Eye (tissue), 1 donor: ENCODE data around the gene RNF224.
A peak's percentile ranks its signal among the peaks of the same experiment; 100 is the strongest.

ENCODE experiments used
- DNase-seq: peaks from one replicate; pipeline ENCODE4 v3.0.0-alpha.2; 2015

Gene RNF224

DNA sequence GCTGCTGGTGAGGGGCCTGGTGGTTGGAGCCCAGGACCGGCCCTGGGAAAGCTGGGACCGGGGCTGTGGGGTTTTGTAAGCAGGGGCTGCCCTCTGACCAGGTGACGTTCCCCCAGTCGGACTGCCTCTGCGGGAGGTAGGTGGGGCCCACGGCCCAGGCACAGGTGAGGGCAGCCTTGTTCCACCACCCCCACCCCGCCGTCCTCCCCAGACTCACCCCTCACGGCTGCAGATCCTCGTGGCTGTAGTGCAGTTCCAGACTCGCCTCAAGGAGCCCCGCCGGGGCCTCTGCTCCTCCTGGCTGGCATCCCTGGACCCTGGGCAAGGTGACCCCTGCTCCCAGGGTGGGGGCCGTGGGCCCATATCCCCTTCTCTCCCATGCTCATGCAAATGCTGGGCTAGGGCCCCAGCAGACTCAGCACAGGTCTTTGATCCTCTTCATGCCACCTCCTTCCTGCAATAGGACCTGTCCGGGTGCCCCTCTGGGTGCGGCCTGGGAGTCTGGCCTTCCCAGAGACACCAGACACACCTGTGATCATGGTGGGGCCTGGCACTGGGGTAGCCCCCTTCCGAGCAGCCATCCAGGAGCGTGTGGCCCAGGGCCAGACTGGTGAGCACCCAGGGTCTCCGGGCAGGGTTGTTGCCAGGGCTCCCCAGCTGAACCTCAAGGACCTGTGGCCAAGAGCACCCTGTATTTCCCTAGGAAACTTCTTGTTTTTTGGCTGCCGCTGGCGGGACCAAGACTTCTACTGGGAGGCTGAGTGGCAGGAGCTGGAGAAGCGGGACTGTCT is 11.9 kb upstream of the RNF224 start:
- DNase-seq, result no peak

DNA sequence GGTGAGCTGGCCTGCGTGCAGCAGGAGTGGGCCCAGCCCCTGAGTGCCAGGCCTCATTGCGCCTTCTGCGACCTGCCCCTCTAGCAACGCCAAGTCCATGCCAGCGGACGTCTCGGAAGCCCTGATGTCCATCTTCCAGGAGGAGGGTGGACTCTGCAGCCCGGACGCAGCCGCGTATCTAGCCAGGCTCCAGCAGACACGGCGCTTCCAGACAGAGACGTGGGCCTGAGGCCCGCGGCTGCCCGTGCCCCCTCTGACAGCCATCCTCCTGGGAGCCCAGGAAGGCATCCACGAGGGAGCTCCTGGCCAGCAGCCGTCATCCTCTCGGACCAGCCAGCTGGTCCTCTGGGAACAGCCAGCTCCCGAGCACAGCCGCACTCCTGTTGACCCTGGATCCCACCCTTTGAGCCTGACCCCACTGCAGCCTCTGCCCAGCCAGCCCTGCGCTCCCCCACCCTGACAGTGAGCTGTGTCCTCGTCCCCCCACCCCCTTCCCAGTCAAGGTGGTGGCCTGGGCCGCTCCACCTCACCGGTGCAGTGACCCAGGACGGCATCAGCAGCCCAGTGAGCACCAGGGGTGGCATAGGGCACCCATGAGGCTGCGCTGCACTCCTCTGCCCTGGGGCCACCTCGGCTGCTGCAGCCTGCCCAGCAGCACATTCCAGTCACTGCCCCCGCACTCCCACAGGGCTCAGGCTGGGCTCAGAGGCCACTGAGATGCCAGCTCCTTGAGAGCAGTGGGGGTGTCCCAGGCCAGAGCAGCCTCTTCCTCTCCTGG is 10.9 kb upstream of the RNF224 start:
- no peak for DNase-seq

DNA sequence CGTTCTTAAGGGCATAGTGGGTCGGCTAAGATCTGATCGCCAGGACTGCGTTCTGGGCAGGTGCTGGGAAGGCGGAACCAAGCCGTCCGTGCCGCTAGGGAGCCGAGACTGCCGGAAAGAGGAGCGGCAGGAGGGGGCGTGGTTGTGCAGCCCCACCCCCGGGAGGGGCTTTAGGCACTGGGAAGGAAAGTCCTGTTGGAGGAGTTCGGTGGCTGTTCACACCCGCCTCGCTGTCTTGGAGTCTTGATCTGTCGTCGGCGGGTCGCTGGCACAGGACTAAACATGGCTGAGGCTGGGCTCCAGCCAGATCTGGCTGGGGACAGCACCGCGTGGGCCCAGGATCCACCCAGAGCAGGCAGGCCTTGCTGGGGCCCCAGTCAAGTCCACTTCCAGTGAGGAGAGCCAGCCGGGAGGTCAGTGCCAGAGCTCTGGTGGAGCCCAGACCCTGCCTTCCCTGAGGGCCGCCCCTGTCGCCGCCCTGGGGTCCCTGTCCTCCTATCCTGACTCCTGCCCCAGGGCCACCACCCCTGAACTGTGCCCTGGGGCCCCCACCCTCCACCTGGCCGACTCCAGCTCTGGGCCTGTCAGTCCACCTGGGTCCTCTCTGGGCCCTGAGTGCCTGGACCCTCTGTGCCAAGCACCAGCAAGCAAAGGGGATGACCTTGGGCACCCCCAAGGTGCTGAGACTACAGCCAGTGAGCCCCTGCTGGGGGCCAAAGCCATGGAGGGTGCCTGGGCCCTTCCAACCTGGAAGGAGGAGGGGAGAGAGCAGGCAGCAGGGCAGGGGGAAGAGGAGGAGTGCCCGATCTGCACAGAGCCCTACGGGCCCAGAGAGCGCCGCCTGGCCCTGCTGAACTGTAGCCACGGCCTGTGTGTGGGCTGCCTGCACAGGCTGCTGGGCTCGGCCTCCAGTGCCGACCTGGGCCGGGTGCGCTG is 9.8 kb upstream of the RNF224 start:
- DNase-seq, result no peak

DNA sequence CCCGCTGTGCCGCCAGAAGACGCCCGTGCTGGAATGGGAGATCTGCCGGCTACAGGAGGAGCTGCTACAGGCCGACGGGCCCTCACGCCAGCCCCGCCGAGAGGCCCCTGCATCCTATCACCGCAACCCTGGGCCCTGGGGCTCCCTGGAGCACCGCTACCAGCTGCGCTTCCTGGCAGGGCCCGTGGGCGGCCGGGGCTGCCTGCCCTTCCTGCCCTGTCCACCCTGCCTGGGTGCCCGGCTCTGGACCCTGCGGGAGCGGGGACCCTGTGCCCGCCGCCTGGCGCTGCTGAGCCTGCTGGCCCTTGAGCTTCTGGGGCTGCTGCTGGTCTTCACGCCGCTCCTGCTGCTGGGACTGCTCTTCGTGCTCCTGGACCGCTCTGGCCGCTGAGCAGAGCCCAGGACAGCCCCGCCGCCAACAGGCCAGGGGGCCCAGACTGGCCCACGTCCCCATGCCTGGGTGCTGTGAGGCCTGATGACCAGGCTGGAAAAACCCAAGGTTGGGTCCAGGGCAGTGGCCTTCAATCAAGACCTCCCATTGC is 9.0 kb upstream of the RNF224 start:
- DNase-seq, result no peak

DNA sequence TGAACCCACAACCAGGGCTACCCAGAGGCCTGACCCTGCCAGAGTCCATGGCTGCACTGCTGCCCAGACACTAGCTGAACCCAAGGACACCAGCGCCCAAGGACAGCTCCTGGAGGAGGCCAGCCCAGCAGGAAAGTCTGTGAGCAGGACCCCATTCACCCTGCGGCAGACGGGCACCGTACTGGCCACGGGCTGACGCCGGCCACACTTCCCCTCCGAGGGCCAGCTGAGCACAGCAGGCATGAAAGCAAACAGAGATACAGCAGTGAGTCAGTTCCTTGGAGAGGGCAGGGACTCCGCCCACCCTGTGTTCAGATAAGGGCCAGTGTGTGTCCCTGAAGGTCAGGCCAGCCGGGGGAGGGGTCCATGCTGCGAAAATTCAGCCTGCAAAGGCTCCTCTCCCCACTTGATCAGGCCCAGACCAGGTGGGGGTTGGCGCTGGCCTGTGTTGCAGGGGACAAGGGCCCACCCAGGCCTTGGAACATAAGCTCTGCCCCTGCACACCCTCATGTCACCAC is 8.5 kb upstream of the RNF224 start:
- DNase-seq, result no peak

DNA sequence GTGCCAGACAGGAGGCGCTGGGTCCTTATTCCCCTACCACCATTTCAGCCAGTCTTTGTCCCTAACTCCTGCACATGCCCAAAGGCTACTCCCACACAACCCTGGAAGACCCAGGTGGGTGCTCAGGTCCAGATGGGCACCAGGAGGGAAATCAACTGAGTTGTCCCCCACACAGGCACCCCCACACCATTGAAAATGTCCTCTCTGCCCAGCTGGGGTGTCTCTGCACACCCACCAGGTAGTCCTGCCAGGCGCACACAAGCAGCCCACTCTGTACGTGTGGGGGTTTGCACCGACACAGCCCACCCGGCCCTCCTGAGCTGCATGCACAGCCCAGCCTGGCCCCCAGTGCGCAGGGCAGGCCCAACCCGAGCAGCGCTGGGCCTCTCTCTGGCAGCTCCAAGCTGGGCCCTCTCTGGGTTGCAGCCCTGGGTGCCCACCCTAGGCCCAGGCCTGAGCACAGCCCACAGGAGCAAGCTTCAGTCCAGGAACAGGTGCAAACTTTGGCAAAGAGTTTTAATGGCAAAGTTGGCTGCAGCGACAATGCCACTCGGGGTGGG is 7.5 kb upstream of the RNF224 start:
- DNase-seq, result no peak

DNA sequence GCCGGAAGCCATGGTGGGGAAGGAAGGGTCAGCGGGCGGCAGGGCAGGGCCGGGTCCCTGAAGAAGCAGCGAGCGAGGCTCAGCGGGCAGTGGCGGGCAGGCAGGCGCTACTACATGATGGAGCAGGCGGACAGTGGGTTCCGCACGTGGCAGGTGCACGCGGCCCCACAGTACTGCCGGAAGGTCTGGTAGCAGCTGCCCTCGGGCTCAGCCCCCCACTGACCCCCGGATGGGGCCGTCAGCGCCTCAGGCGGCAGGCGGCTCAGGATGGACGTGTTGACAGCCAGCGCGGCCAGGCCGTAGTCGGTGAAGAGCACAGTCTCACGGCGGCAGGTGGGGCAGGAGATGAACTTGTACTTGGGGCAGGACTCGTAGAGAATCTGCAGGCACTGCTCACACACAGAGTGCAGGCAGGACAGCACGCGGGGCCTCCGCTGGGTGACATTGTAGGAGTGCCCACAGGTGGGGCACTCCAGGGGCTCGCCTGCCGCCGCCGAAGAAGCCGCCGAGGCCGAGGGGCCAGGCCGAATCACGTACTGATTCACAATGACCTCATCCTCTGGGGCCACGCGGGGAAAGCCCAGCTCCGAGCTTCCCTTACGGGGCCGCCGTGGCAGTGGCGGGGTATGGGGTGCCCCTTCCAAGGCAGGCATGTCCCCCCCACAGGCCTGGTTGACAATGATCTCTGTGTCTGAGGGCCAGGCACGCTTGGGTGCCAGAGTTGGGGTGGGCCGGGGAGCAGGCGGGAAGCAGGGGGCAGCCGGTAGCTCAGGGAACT is 6.8 kb upstream of the RNF224 start:
- DNase-seq, result no peak

DNA sequence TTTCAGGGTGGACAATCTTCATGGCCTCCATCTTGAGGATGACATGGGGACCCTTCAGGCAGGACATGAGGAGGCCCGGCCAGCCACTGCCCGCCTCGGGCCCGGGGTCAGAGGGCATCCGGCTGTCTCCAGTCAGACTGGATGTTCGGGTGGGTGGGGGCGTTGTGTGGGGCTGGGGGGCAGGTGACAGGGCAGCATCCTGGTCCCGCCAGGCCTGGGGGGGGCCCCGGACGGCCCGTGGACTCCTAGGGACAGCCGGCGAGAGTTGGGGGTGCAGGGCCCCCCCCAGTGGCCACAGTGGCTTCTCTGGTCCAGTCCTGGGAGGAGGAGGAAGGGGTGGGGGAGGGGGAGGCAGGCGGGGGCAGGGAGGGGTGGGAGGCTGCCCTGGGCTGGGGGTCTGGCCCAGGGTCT is 6.2 kb upstream of the RNF224 start:
- DNase-seq, result no peak

DNA sequence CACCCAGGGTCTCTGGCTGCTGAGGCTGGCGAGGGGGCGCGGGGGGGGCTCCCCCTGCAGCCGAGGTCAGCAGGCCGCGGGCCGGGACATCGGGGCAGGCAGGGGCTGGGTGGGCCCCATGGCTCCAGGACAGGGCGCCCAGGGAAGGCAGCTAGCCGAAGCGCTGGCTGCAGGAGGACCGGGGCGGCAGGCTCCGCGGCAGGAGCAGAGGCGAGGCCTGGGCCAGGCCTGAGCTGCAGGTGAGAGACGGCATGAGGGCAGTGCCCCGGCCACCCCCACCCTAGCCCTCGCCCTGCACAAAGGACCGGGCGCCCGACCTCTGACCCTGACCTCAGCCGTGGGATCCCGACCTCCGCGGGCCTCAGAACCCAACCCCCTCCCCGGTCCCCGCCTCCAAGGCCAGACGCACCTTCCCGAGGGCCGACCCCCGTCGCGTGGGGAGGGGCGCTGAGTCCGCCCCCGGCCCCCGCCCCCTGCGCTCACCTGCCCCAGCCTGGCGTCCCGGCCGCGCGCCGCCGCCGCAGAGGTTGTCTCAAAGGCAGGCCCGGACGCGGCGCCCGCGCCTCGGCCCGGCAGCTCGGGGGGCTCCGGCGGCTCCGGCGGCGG is 5.7 kb upstream of the RNF224 start:
- DNase-seq, result peak; percentile 40

DNA sequence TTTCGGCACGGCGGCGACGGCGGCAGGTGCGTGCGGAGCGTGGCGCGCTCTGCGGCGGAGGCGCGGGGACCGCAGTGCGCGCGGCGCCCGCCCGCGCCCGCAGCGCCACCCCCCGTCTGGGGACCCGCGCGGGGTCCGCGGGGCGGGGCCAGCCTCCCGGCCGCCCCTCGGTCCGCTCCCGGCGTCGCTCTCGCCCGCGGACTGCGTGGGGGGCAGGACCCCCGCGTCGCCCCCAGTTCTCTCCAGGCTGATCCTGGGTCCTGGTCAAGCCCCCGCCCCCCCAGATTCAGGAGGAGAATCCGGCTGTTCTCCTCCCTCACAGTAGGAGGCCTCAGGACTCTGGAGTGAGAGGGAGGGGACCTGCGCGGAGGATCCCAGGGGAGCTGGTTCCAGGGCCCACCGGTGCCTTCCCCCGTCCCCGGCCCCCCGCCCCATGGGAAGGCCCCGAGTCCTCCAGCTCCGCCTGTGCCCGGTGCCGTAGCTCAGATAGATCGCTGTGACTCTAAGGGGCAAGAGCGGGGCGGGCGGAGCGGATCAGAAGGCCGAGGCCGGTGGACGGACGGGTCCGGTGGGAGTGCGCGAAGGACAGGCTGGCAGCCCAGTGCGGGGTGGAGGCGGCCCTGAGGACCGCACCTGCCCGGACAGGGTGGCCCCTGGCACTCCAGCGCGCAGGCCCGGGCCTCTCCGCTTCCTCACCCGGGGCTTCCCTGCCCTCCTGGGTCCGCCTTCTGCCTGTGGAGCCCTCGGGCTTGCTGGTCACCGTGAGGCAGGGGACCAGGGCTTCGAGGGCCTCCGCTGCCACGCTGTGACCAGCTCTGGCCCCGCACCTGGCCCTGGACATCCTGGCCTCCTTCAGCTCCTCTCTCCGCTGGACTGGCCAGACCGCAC is 4.9 kb upstream of the RNF224 start, which contains the start of gene RNF208:
Gene RNF208, minus strand, starts transcription at position 51 of the 888 bp plus-strand sequence. CDS start 1,028 bp downstream, outside the sequence.
- peak; percentile 66 for DNase-seq

DNA sequence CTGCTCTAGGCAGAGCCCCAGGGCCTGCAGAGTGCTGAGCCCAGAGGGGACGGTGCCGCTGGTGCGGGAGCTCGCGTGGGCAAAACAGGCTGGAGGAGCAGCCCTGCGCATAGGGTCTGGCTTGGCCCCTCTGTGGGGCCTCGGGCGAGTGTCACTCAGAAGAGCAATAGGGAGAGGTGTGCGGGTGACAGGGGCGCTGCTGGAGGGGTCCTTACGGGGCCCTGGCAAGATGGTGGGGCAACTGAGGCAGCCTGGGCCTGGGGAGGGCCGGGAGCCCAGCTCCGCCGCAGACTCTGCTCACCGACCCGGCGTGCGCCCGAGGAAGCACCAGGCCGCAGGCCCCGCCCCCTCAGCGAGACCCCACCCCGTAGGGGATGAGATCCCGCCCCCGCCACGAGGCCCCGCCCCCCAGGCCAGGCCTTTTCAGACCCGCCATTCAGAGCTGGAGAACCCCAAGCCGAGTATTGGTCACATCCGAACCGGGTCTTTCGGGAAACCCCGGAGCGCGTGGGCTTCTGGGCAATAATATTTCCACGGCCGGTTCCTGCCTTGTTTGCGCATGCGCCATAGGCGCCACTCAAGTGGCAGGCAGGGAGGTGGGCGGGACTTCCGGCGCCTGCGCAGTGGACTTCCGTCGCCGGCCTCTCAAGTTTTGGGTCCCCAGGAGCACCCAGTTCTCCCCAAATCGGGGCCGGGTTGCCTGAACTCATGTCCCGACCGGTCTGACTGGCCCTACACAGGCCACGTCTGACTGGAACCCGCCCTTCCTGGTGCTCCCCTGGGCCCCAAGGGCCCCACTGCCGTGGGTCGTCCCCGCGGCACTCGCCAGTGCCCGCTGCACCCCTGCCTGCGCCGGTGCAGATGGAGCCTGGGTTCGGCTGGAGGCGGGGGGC is 4.0 kb upstream of the RNF224 start:
- peak; percentile 99 for DNase-seq

DNA sequence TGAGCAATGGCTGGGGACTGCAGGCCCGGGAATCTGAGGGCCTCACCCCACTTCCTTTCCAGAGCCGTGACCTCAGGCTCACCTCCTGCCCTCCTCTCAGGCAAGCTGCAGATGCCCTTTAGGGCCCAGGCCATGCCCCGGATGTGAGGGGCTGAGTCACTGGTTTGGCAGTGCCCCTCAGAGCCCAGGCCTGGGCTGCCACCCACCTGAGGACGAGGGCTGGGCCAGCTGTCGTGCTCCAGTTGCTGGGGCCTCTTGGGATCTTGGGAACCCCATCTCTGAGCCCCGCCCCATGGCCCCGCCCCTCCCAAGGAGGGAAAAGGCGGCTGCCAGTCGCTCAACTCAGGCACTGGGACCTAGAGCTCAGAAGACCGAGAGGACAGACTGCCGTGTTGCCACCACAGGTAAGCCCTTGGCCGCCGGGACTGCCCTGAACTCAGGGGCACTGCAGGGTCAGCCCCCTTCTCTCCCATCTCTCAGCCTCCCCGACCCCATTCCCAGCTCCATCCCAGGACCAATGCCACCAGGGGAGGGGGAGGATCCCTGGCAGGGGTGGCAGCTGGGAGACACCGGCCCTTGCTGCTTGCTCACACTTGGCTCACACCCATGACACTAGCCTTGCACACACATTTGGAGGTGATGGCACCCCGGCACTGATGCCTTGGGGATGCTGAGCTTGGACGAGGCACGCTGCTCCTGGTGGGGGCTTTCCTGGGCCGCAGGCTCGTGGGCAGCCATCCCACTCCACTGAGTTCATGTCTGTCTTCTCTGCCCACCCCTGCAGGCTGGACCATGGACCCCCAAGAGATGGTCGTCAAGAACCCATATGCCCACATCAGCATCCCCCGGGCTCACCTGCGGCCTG is 2.2 kb upstream of the RNF224 start, which contains the start of gene CYSRT1:
Gene CYSRT1, plus strand, starts transcription at position 345 of the 865 bp plus-strand sequence. Its CDS starts 448 bp downstream, at position 793.
- no peak for DNase-seq

DNA sequence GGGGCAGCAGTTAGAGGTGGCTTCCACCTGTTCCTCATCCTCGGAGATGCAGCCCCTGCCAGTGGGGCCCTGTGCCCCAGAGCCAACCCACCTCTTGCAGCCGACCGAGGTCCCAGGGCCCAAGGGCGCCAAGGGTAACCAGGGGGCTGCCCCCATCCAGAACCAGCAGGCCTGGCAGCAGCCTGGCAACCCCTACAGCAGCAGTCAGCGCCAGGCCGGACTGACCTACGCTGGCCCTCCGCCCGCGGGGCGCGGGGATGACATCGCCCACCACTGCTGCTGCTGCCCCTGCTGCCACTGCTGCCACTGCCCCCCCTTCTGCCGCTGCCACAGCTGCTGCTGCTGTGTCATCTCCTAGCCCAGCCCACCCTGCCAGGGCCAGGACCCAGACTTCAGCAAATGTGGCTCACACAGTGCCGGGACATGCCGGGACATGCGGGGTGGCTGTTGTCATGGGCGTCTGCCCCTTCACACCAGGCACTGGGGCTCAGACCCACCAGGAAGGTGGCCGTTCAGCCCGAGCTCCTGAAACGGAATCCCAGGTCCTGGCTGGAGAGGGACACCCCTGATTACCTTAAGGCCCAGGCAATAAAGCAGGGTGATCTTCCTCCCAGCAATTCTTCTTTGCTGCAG is 1.5 kb upstream of the RNF224 start:
- DNase-seq, result no peak

DNA sequence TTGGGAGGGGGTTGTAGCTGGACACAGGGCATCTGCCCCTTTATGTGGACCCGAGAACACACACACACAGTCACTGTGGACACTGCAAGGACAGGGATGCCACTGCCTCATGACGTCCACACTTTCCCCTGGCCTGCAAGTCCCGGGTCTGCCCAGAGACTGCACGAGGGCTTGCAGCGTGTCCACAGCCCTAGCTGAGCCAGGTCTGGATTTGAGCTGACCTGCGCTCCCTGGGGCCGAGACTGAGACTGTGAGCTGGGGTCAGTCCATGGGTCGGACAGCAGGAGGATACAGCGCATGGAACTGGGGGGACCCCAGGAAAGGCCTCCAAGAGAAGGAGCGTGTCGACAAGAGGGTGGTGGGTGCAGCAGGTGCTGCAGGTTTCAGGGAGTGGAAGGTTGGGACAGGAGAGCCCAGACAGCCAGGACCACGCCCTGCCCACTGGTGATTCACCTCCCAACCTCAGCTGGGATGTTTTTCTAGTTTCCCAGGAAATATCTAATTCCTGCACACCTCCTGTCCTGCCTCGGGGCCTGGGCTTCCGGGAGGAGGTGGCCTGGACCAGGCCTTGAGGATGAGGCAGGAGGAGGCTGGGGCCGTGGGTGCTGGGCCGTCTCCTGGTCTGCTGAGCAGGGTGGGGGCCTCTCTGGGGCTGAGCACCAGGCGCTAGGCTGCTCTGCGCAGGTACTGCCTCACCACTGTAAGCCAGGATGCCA is 806 bp upstream of the RNF224 start:
- no peak for DNase-seq

DNA sequence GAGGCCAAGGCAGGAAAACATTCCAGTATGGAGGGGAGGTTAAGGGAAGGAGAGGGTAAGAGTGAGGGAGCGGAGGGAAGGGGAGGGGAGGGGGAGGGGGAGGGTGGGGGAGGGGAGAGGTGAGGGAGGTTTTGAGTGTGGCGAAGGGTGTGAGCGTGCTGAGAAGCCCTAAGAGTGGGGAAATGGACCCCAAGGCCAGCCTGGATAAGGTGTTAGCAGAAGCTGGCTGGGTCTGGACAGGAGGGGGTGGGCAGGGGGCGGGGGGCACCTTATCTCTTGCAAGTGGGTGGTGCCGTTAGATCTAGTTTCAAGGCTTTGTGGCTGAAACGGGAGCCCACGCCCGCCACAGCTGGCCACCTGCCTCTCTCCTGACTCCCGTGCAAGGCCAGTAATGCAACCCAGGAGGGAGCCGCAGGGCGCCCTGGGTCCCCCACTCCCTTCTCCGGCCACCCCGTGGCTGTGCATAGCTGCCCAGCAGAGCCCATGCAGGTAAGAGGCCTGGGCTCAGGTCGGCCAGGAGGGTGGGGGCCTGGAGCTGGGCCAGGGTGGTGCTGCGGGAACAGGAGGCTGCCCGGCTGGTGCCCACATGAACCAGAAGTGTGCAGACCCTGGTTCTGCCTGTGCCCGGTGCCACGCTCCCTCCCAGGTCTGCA is 677 bp downstream of the RNF224 start:
- no peak for DNase-seq

DNA sequence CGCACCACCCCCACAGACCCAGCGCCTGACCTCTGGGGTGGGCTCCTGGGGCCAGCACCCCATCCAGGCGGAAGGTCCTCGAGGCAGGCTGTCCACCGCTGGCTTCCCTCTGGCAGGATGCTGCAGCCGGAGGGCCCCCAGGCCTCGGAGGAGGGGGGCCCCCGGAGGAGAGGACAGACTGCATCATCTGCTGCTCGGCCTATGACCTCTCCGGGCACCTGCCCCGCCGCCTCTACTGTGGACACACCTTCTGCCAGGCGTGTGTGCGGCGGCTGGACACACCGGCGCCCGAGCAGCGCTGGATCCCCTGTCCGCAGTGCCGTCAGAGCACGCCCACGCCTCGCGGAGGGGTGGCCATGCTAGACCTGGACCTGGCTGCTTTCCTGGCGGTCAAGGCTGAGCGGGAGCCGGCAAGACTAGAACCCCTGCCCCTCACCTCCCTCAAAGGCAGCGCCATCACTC is 1.2 kb downstream of the RNF224 start:
- no peak for DNase-seq
